Measurements from ENCODE around the gene CRYBG2. TPM values are rescaled to one million over a fixed set of nuclear protein-coding genes. Genes with fewer than 3 reads are reported as not detected.

CRYBG2 gene
- total and polyA plus RNA-seq, 2 of the 13 experiments (the other 11 are each of a cell fraction or from before 2014, with no cell fraction given), result 1.3 to 2.9 TPM

- peaks cover 0 to 1% of the 10 kb centered on the region in 2 experiments; a peak in 1 of 5 replicates for H3K36me3 ChIP-seq (replicated peaks in 1 of 2; ENCODE audit: control insufficient read depth in 1 of 2, insufficient read depth in 2 of 2, low read length in 2 of 2)
- H3K9me3 ChIP-seq (ENCODE audit: low read length), result no peaks in the 10 kb centered on the region
- intact Hi-C loops (cut with micrococcal nuclease; ENCODE audit: unreplicated experiment) (no loop called here), in situ Hi-C loops (cut with HindIII; ENCODE audit: extremely low pct_ligation_motif_present, low pct_unique_long_range_greater_than_20kb) (no loop called here)
- no peaks in the 10 kb centered on the region for H3K27me3 ChIP-seq (ENCODE audit: control insufficient read depth in 1 of 2, insufficient read depth in 2 of 2, low read length in 2 of 2)
- no CpG with 5 or more reads among the region's 3 CpGs for WGBS (ENCODE audit: low lambda C conversion rate)
- CTCF ChIA-PET (ENCODE audit: low intra/inter-chr PET ratio, low total read pairs), result no interaction called here
- no peaks in the 10 kb centered on the region for H3K79me2 ChIP-seq (ENCODE audit: insufficient read depth, low read length)
- BruUV-seq (replicated peaks), result no TSS peak
- H3K27ac ChIP-seq (ENCODE audit: extremely low read length, insufficient read depth, low read length), result no peak overlapping the region
- H2AFZ ChIP-seq (ENCODE audit: low read length), result no peak overlapping the region
- H3K4me3 ChIP-seq (replicated peaks in 1 of 3; ENCODE audit: insufficient read depth in 1 of 3, low read depth in 2 of 3, low read length in 3 of 3), result no peak overlapping the region
- POLR2A ChIA-PET, result no interaction called here
- H3K4me1 ChIP-seq (ENCODE audit: insufficient read depth, low read length), result no peaks in the 10 kb centered on the region
- no peak for FAIRE-seq
- DNase-seq (ENCODE audit: low spot score), result no peak
- no peak for ATAC-seq
- no peak overlapping the region for H3K9ac ChIP-seq (ENCODE audit: insufficient read depth, low read depth, low read length)
- no peaks in the 10 kb centered on the region for H4K20me1 ChIP-seq (ENCODE audit: insufficient read depth, low read length)
- no peak overlapping the region for H3K4me2 ChIP-seq (ENCODE audit: low read depth, low read length)
- no peak for TF ChIP-seq ZNF678 (CRISPR knock-in tag; IDR thresholded peaks at IDR 0.05)
- TF ChIP-seq RCOR2 (CRISPR knock-in tag; IDR thresholded peaks at IDR 0.05), result no peak
- no peak for TF ChIP-seq MNT (IDR thresholded peaks at IDR 0.05)
- TF ChIP-seq ZC3H13 (CRISPR knock-in tag; IDR thresholded peaks at IDR 0.05), result no peak
- no peak for TF ChIP-seq ZNF710 (CRISPR knock-in tag; IDR thresholded peaks at IDR 0.05; ENCODE audit: borderline replicate concordance)
- no peak for TF ChIP-seq SIX4 (CRISPR knock-in tag; IDR thresholded peaks at IDR 0.05)
- TF ChIP-seq ZNF839 (CRISPR knock-in tag; IDR thresholded peaks at IDR 0.05; ENCODE audit: borderline replicate concordance), result no peak
- no peak for TF ChIP-seq USF2 (IDR thresholded peaks at IDR 0.05; ENCODE audit: low read depth, low read length)
- no peak for TF ChIP-seq USF2 (CRISPR knock-in tag; IDR thresholded peaks at IDR 0.05; ENCODE audit: borderline replicate concordance)
- no peak for TF ChIP-seq ONECUT2 (CRISPR knock-in tag; IDR thresholded peaks at IDR 0.05)
- TF ChIP-seq ZNF607 (CRISPR knock-in tag; IDR thresholded peaks at IDR 0.05; ENCODE audit: borderline replicate concordance), result no peak
Observed at GRCh38 chr1:26291433-26291832, 62.5 kb downstream of the CRYBG2 start.
